HT-29 (cell line): ENCODE results near the gene NKX2-3. TPM values are rescaled to one million over a fixed set of nuclear protein-coding genes. Genes with fewer than 3 reads are reported as not detected.

Source experiments
- DNase-seq: peaks from one replicate; pipeline ENCODE4 v3.0.0-alpha.2; 2015; ENCODE audit warnings: low spot score
- total RNA-seq: library from RNA; depleted of rRNA; stranded (reverse); fragments of >200 nt; shearing (Covaris generic); gene quantifications from 2 replicates; pipeline ENCODE4 v1.2.3, GENCODE V29; 2014

NKX2-3 gene
- total RNA-seq, 1 experiment from 2014 or later = not detected

GRCh38 chr10:99526861-99527504 is 5.8 kb upstream of the NKX2-3 start:
- no peak for DNase-seq

- no peak for DNase-seq
Measured at GRCh38 chr10:99527526-99528493, 4.9 kb upstream of the NKX2-3 start.

GRCh38 chr10:99528494-99529441 is 4.0 kb upstream of the NKX2-3 start:
- DNase-seq = no peak

GRCh38 chr10:99529591-99530107 is 3.1 kb upstream of the NKX2-3 start:
- DNase-seq = no peak

GRCh38 chr10:99530108-99531025 is 2.4 kb upstream of the NKX2-3 start:
- no peak for DNase-seq

- no peak for DNase-seq
Measured at GRCh38 chr10:99531026-99531695, 1.6 kb upstream of the NKX2-3 start.

GRCh38 chr10:99531696-99532593 is 797 bp upstream of the NKX2-3 start:
- DNase-seq = no peak

GRCh38 chr10:99533496-99534449 is 1.0 kb downstream of the NKX2-3 start:
- DNase-seq = no peak

- no peak for DNase-seq
Measured at GRCh38 chr10:99534450-99534938, 1.8 kb downstream of the NKX2-3 start.

- DNase-seq = no peak
Measured at GRCh38 chr10:99534939-99535763, 2.4 kb downstream of the NKX2-3 start.

GRCh38 chr10:99535764-99536337 is 3.1 kb downstream of the NKX2-3 start:
- DNase-seq = no peak

GRCh38 chr10:99536338-99537085 is 3.8 kb downstream of the NKX2-3 start:
- no peak for DNase-seq

- no peak for DNase-seq
Measured at GRCh38 chr10:99537086-99537988, 4.6 kb downstream of the NKX2-3 start.
